ENCODE data around the gene GUCY1B1. TPM values are rescaled to one million over a fixed set of nuclear protein-coding genes. Genes with fewer than 3 reads are reported as not detected.

GUCY1B1 gene
- total RNA-seq, 1 experiment from 2014 or later: 0.50 TPM

DNA sequence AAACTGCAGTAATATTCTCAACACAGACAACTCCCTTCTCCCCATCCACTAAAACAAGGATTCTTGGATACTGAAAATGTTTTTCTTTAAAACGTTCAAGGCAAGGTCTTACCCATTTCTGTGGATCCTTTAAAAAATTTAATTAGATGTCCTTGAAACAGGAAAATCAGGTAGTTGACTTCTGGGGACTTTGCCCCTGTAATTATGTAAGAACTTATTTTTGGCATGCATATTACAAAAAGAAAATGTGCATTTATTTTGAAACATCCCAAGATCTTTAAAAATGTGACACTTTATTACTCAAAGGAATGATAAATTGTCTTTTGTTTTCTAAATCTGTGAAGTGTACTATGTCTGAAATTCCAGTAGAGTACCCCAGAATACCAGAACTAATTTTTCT lies 25.8 kb downstream of the GUCY1B1 start:
- H3K18ac ChIP-seq (ENCODE audit: insufficient read length, low read depth, low read length): no peak overlapping the region
- no peak overlapping the region for H3K23ac ChIP-seq (ENCODE audit: insufficient read length, low read depth, low read length)
- H3T11ph ChIP-seq (ENCODE audit: low read length): no peak overlapping the region
- no peaks in the 10 kb centered on the region; the same call in 1 of the 2 replicates for H3K79me2 ChIP-seq (ENCODE audit: insufficient read depth, low read length)
- no peak overlapping the region for H3K56ac ChIP-seq (ENCODE audit: insufficient read length, low read depth, low read length)
- Mint-ChIP-seq H3K27me3 (ENCODE audit: low read depth) (no peaks in the 10 kb centered on the region; the same call in 1 of the 2 replicates), H3K4me3 (no peak overlapping the region), H3K4me1 (peaks cover 0 to 3% of the 10 kb centered on the region in 2 experiments; a peak in 2 of 4 replicates), H3K27ac (no peak overlapping the region), H3K9me3 (no peaks in the 10 kb centered on the region), H3K36me3 (ENCODE audit: insufficient read depth in 1 of 3, low read depth in 3 of 3) (no peaks in the 10 kb centered on the region)
- no peak overlapping the region for H3K4ac ChIP-seq (ENCODE audit: low read depth, low read length)
- H2BK20ac ChIP-seq (ENCODE audit: low read depth, low read length, poor library complexity, severe bottlenecking): no peak overlapping the region
- no peak overlapping the region for H4K91ac ChIP-seq (ENCODE audit: insufficient read length, low read depth, low read length)
- WGBS (ENCODE audit: extremely low coverage, insufficient read length, low lambda C conversion rate): no CpG with 5 or more reads among the region's 1 CpG
- H3K14ac ChIP-seq (ENCODE audit: insufficient read depth, low read length): no peak overlapping the region
- H2BK120ac ChIP-seq (ENCODE audit: low read depth, low read length, poor library complexity, severe bottlenecking): no peak overlapping the region
- H3K9ac ChIP-seq (ENCODE audit: extremely low read depth, insufficient read length, low read length): no peak overlapping the region
- H3K23me2 ChIP-seq (ENCODE audit: insufficient read length, low read depth, low read length, poor library complexity, severe bottlenecking): no peaks in the 10 kb centered on the region
- H2BK12ac ChIP-seq (ENCODE audit: insufficient read length, low read depth, low read length): no peak overlapping the region
- H2BK15ac ChIP-seq (ENCODE audit: low read depth, low read length): no peak overlapping the region
- H2AK5ac ChIP-seq (ENCODE audit: insufficient read length, low read length): no peak overlapping the region
- no peaks in the 10 kb centered on the region for H3K9me3 ChIP-seq (ENCODE audit: control insufficient read depth, low read depth, low read length)
- H3K4me1 ChIP-seq (ENCODE audit: insufficient read depth, low read length): no peaks in the 10 kb centered on the region
- no peaks in the 10 kb centered on the region for H3K27me3 ChIP-seq (ENCODE audit: insufficient read depth, low read length)
- H2BK5ac ChIP-seq (ENCODE audit: insufficient read length, low read length): no peak overlapping the region
- no peak overlapping the region for H3K4me2 ChIP-seq (ENCODE audit: insufficient read depth, insufficient read length, low read length)
- no peaks in the 10 kb centered on the region for H3K79me1 ChIP-seq (ENCODE audit: insufficient read depth, low read depth, low read length, poor library complexity, severe bottlenecking)
- no peak for DNase-seq
- TF ChIP-seq, protein P1, sequence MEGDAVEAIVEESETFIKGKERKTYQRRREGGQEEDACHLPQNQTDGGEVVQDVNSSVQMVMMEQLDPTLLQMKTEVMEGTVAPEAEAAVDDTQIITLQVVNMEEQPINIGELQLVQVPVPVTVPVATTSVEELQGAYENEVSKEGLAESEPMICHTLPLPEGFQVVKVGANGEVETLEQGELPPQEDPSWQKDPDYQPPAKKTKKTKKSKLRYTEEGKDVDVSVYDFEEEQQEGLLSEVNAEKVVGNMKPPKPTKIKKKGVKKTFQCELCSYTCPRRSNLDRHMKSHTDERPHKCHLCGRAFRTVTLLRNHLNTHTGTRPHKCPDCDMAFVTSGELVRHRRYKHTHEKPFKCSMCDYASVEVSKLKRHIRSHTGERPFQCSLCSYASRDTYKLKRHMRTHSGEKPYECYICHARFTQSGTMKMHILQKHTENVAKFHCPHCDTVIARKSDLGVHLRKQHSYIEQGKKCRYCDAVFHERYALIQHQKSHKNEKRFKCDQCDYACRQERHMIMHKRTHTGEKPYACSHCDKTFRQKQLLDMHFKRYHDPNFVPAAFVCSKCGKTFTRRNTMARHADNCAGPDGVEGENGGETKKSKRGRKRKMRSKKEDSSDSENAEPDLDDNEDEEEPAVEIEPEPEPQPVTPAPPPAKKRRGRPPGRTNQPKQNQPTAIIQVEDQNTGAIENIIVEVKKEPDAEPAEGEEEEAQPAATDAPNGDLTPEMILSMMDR (conservative IDR thresholded peaks at IDR 0.05): no peak
- H3K27ac ChIP-seq (ENCODE audit: insufficient read length, low read depth, low read length): no peak overlapping the region
- no peaks in the 10 kb centered on the region for H4K20me1 ChIP-seq (ENCODE audit: control insufficient read depth, insufficient read depth, insufficient read length)
- H2AFZ ChIP-seq (ENCODE audit: low read length): no peak overlapping the region
- no peak overlapping the region for H4K5ac ChIP-seq (ENCODE audit: insufficient read length, low read depth, low read length)
- no peak overlapping the region for H4K8ac ChIP-seq (replicated peaks; ENCODE audit: insufficient read length, low read depth, low read length)

Data from H9 (cell line).